DND-41 (cell line): ENCODE results near the gene GRIN2A.

Experiments
- ATAC-seq: fragments of 200-7000 bp; cut with Tn5 transposase; 3 replicates; pipeline ENCODE4 v1.9.1; 2021; ENCODE audit warnings: low read depth; ENCODE audit not compliant: insufficient read depth
- DNase-seq: peaks from one replicate; pipeline ENCODE4 v3.0.0-alpha.2; 2020
- H2AFZ ChIP-seq: 2 replicates; pipeline ENCODE4 v1.6.0; 2012; ENCODE audit warnings: low read depth, low read length
- H3K27ac ChIP-seq: 2 replicates; pipeline ENCODE4 v1.5.1; 2012; ENCODE audit warnings: low read length, inconsistent platforms
- H3K27me3 ChIP-seq: fragments of 200-600 bp; sonication (generic); 2 replicates; pipeline ENCODE4 v1.6.0; 2012; ENCODE audit warnings: low read length, mild to moderate bottlenecking, inconsistent platforms; ENCODE audit not compliant: insufficient read depth, poor library complexity
- H3K36me3 ChIP-seq: 2 replicates; pipeline ENCODE4 v1.5.1; 2012; ENCODE audit warnings: low read length, inconsistent platforms; ENCODE audit not compliant: insufficient read depth
- H3K4me1 ChIP-seq: 2 replicates; pipeline ENCODE4 v1.5.1; 2012; ENCODE audit warnings: mild to moderate bottlenecking, low read length; ENCODE audit not compliant: insufficient read depth
- H3K4me2 ChIP-seq: 2 replicates; pipeline ENCODE4 v1.6.0; 2012; ENCODE audit warnings: mild to moderate bottlenecking, moderate library complexity, low read length, inconsistent platforms; ENCODE audit not compliant: insufficient read depth
- H3K4me3 ChIP-seq, 2 experiments: fragments of 200-600 bp in 1 of 2; shearing (Covaris generic) in 1 of 2; 2 replicates each; pipeline ENCODE4 v1.5.1; 2012 to 2016; ENCODE audit warnings: inconsistent platforms in 2 of 2, low read length in 2 of 2, mild to moderate bottlenecking in 2 of 2, low read depth in 1 of 2, moderate library complexity in 1 of 2
- H3K79me2 ChIP-seq: 2 replicates; pipeline ENCODE4 v1.6.0; 2012; ENCODE audit warnings: low read length, inconsistent platforms; ENCODE audit not compliant: insufficient read depth
- H3K9ac ChIP-seq: 2 replicates; pipeline ENCODE4 v1.6.0; 2012; ENCODE audit warnings: low read depth, mild to moderate bottlenecking, inconsistent platforms, low read length, moderate library complexity
- H3K9me3 ChIP-seq: 2 replicates; pipeline ENCODE4 v1.5.1; 2012; ENCODE audit warnings: low read length, moderate library complexity, mild to moderate bottlenecking, inconsistent platforms; ENCODE audit not compliant: insufficient read depth, severe bottlenecking
- H4K20me1 ChIP-seq: 2 replicates; pipeline ENCODE4 v1.6.0; 2012; ENCODE audit warnings: low read length; ENCODE audit not compliant: insufficient read depth
- CTCF ChIP-seq: IDR thresholded peaks from 2 replicates; pipeline ENCODE4 v1.5.1; 2012; ENCODE audit warnings: borderline replicate concordance, low read length, moderate library complexity, mild to moderate bottlenecking; ENCODE audit not compliant: poor library complexity, severe bottlenecking; ENCODE audit errors: extremely low read depth
- EZH2 ChIP-seq: IDR thresholded peaks from 3 replicates; pipeline ENCODE4 v1.6.1; 2012; ENCODE audit warnings: borderline replicate concordance, low read depth, mild to moderate bottlenecking, moderate library complexity, low read length, inconsistent platforms; ENCODE audit not compliant: severe bottlenecking

Gene GRIN2A

GRCh38 chr16:9772526-9773225 is 409.6 kb downstream of the GRIN2A start:
- no peak for DNase-seq
- Histone ChIP-seq H3K4me3 (no peak overlapping the region), H3K9me3 (no peaks in the 10 kb centered on the region), H3K9ac (no peak overlapping the region), H3K27ac (no peak overlapping the region), H2AFZ (no peak overlapping the region), H3K4me1 (no peaks in the 10 kb centered on the region), H3K79me2 (no peaks in the 10 kb centered on the region), H3K4me2 (no peak overlapping the region), H3K36me3 (no peaks in the 10 kb centered on the region), H3K27me3 (no peaks in the 10 kb centered on the region), H4K20me1 (no peaks in the 10 kb centered on the region)
- TF ChIP-seq EZH2 (no peak), CTCF (no peak)
- ATAC-seq, result no peak

GRCh38 chr16:9766891-9767290 is 415.3 kb downstream of the GRIN2A start:
- DNase-seq (no peak), ATAC-seq (no peak)
- H3K4me1 ChIP-seq, result no peaks in the 10 kb centered on the region
- no peak overlapping the region for H3K4me2 ChIP-seq
- H3K36me3 ChIP-seq, result no peaks in the 10 kb centered on the region
- no peak for TF ChIP-seq CTCF
- H3K4me3 ChIP-seq, result no peak overlapping the region
- H3K27ac ChIP-seq, result no peak overlapping the region
- no peaks in the 10 kb centered on the region for H3K79me2 ChIP-seq
- H3K9ac ChIP-seq, result no peak overlapping the region
- H3K9me3 ChIP-seq, result no peaks in the 10 kb centered on the region
- no peaks in the 10 kb centered on the region for H4K20me1 ChIP-seq
- no peak overlapping the region for H2AFZ ChIP-seq
- peaks cover 3% of the 10 kb centered on the region for H3K27me3 ChIP-seq

GRCh38 chr16:9763505-9763904 is 418.7 kb downstream of the GRIN2A start:
- no peaks in the 10 kb centered on the region for H3K4me1 ChIP-seq
- H3K27me3 ChIP-seq, result peaks cover 3% of the 10 kb centered on the region
- H3K4me3 ChIP-seq, result no peak overlapping the region
- no peak for ATAC-seq
- no peaks in the 10 kb centered on the region for H3K9me3 ChIP-seq
- H3K27ac ChIP-seq, result no peak overlapping the region
- no peaks in the 10 kb centered on the region for H4K20me1 ChIP-seq
- no peak overlapping the region for H2AFZ ChIP-seq
- no peaks in the 10 kb centered on the region for H3K79me2 ChIP-seq
- no peak overlapping the region for H3K4me2 ChIP-seq
- H3K9ac ChIP-seq, result no peak overlapping the region
- no peaks in the 10 kb centered on the region for H3K36me3 ChIP-seq
- TF ChIP-seq CTCF (no peak), EZH2 (no peak)
- DNase-seq, result no peak
